GM21423 (cell line): ENCODE data around the gene UGT2B7.

Experiments used
- ATAC-seq: cut with Tn5 transposase; IDR thresholded peaks from one replicate; pipeline ENCODE4 v1.9.1; 2021; ENCODE audit warnings: mild to moderate bottlenecking, moderate library complexity; ENCODE audit not compliant: unreplicated experiment

Gene UGT2B7

DNA sequence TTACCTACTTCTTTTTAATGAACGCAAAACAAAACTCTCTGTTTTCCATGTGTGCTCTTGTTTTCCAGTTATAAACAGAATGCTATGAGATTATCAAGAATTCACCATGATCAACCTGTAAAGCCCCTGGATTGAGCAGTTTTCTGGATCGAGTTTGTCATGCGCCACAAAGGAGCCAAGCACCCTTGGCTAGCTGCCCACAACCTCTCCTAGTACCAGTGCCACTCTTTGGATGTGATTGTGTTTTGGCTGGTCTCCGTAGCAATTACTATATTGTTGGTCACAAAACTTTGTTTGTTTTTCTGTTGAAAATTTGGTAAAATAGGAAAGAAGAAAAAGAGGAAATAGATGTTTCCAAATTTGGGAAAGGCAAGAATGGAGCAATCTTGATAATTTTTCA, 51.1 kb downstream of the UGT2B7 start:
- no peak for ATAC-seq

DNA sequence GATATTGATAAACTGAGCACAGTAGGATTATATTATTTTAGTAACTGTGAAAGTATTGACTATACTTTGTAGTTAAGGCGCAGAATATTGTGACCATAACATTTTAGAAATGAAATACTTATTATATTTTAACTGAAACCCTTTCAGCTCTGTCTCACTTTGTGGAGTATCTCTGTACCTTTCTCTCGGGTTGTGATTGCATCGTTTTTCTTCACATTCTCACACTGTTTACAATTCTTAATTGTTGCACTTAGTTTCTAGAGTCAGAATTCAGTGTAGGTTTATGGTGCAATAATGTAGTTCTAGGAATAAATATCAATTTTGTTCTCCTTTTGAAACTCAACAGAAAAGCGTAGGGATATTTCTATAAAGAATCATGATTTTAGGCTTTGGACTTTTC, 57.7 kb downstream of the UGT2B7 start:
- no peak for ATAC-seq

DNA sequence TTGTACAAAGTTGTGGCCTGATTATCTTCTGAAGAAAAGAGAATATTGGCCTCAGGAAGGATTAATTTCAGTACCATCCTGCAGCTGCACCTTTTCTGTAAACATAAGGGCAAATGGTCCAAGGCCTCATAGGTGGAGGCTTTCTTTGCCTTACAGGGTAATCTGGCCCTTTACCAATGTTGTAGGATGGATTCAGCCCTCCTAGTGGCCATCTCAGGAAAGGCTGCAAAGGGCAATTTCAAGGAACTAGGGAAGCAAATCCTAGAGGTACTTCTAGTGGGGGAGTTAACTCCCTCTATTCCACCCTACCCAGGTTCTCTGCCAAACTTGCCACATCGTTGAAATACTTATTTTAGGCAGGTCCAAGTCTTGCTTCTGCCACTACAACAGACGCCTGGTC, 60.6 kb downstream of the UGT2B7 start:
- ATAC-seq: no peak
